ENCODE data around the gene HMG20A.

The HMG20A gene

DNA sequence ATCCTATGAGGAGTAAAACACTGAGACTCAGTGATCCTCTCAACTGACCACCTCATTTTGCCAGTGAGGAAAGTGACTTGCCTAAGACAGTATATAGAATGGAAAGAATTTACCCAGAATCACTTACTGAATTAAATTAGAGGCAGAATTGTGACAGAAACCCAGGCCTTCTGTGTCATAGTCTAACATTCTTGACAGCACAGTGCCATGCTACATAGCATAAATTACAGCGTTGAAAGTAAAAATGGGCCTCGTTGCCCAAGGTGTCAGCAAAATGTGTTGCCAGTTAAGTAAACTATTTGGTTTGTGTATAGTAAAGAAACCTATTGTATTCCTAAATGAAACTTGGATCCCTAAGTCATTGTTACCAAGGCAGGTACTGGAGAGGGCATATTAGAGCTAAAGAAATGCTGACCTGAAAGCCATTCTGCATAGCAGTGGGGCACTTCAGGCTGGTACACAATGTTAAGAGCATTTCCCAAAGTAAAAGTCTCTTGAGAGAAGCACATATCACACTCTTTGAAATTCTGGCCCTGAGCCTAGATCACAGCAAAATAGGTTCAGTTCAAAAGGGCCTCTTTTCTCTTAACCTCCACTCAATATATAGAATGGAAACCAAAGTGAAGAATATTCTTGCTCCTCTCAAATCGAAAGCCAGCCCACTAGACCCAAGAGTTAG, 53.8 kb downstream of the HMG20A start:
- no peak for DNase-seq (ENCODE audit: low read depth)
- TF ChIP-seq CTCF (IDR thresholded peaks at IDR 0.05; ENCODE audit: insufficient read depth, low read depth, low read length, missing control alignments) = no peak
- H3K4me3 ChIP-seq (ENCODE audit: low read depth, low read length) = no peak overlapping the region

DNA sequence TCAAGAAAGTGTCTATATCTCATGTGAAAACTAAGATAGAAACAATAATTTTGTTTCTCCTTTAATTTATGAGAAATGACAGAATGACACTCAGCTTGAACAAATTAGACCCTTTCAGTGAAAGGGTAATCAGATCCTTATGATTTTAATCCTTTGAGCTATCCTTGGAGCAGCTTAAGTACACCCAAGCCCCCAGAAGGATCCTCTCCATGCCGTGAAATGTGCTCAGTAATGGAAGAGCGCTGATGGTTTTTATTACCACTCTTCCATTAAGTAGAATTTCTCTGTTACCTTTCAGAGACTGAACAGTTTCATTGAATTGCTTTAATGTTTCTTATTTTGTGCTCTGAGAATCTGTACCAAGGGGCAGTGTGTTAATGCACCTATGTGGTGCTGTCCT, 54.3 kb downstream of the HMG20A start:
- H3K4me3 ChIP-seq (ENCODE audit: low read depth, low read length) = no peak overlapping the region
- no peak for TF ChIP-seq CTCF (IDR thresholded peaks at IDR 0.05; ENCODE audit: insufficient read depth, low read depth, low read length, missing control alignments)
- DNase-seq (ENCODE audit: low read depth) = no peak

GRCh38 chr15:77475898-77476297, 55.2 kb downstream of the HMG20A start:
- DNase-seq (ENCODE audit: low read depth) = no peak
- no peak for TF ChIP-seq CTCF (IDR thresholded peaks at IDR 0.05; ENCODE audit: insufficient read depth, low read depth, low read length, missing control alignments)
- H3K4me3 ChIP-seq (ENCODE audit: low read depth, low read length) = no peak overlapping the region

DNA sequence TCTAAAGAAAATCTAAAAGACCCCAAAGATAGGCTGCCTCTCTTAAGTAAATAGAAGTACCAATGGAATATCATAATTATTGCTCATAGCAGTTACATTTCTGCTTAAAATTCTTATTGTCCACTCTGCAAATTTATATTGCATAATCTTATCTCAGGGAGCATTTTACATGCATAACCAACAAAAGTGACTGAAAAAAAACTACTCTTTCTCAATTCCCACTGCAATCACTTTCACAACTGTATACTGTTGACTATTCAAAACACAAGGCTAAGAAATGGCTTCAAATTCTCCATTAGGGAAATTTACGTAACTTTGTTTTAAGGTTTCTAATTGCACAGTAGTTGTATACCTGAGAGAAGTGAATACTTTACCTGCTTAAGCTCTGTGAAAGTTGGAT, 56.3 kb downstream of the HMG20A start:
- no peak for DNase-seq (ENCODE audit: low read depth)
- H3K4me3 ChIP-seq (ENCODE audit: low read depth, low read length) = no peak overlapping the region
- TF ChIP-seq CTCF (IDR thresholded peaks at IDR 0.05; ENCODE audit: insufficient read depth, low read depth, low read length, missing control alignments) = no peak

DNA sequence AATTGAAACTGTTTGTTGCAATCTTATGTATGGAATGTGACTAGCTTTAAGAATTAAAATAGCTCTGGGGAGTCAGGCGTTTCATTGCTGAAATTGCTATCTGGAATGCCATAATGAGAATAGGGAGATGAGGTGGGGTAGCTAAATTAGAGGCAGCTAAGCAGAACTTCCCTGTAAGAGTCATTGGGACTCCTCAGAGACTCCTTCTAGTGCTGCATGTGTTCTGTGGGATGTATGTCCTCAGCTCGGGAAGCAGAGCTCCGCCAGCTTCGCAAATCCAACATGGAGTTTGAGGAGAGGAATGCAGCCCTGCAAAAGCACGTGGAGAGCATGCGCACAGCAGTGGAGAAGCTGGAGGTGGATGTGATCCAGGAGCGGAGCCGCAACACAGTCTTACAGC, 57.4 kb downstream of the HMG20A start:
- TF ChIP-seq CTCF (IDR thresholded peaks at IDR 0.05; ENCODE audit: insufficient read depth, low read depth, low read length, missing control alignments) = no peak
- DNase-seq (ENCODE audit: low read depth) = no peak
- no peak overlapping the region for H3K4me3 ChIP-seq (ENCODE audit: low read depth, low read length)

DNA sequence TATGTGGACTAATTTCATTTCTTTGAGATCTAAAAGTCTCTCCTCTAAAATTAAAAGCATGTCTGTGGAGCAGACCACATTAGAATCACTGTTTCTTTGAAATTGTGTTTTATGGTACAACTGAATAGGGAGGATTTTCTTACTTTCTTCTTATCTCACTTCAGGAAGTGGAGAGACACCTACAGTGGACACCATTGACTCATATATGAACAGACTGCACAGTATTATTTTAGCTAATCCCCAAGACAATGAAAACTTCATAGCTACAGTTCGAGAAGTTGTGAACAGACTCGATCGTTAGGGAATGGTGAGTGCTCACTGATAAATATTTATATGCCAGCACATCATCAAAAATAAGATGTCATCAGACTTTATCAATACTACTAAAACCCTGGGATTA, 58.3 kb downstream of the HMG20A start:
- TF ChIP-seq CTCF (IDR thresholded peaks at IDR 0.05; ENCODE audit: insufficient read depth, low read depth, low read length, missing control alignments) = no peak

More for the DNA sequence above, 58.3 kb downstream of the HMG20A start:
- DNase-seq (ENCODE audit: low read depth) = no peak
- H3K4me3 ChIP-seq (ENCODE audit: low read depth, low read length) = no peak overlapping the region
